ENCODE results near the gene INTS4.

- TF ChIP-seq POLR2AphosphoS5 (IDR thresholded peaks at IDR 0.05) (no peak), CTCF (IDR thresholded peaks at IDR 0.05) (no peak), EP300 (IDR thresholded peaks at IDR 0.05) (no peak)
These were observed 25.3 kb upstream of the INTS4 start for GRCh38 chr11:78019808-78020207.
